NCI-H2081 treated with DMSO at 0.1 percent for 48 hours (cell line): ENCODE results near the gene ZFYVE21.

Experiments
- DNase-seq: peaks from one replicate; lab custom pipeline; 2025; lab: John Stamatoyannopoulos, UW

Gene ZFYVE21

DNA sequence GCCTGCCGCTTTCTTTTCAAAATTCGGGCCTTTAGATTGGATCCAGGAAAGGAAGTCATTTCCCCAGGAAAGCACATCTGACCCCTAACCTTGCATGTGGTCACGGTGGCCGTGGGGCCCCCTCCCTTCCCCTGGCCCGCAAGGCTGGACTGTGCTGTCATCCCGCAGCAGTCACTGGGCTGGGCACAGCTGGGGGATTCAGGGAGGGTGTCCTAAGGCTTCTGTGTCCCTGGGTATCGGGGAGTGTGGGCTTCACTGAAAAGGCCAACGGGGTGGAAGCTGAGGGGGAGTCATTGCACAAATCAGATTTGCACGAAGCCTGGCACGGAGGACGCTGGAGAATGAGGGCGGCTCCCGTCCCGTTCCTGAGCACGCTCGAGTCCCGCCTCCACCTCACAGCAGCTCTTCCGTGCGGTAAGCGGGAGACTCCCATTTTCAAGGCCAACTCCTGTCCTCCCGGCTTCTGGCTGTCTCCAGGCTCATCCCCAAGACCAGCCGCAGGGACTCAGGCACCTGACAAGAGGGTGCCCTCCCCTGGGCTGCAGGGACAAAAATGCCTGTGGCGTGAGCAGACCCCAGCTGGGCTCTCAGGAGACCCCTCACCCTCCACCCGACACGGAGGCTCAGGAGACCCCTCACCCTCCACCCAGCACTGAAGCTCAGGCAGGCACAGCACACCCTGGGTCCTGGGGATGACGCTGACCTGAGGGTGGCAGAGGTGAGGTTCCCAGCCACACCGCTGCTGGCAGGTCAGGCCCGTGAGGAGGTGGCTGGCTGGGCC, 9.9 kb upstream of the ZFYVE21 start:
- no peak for DNase-seq

DNA sequence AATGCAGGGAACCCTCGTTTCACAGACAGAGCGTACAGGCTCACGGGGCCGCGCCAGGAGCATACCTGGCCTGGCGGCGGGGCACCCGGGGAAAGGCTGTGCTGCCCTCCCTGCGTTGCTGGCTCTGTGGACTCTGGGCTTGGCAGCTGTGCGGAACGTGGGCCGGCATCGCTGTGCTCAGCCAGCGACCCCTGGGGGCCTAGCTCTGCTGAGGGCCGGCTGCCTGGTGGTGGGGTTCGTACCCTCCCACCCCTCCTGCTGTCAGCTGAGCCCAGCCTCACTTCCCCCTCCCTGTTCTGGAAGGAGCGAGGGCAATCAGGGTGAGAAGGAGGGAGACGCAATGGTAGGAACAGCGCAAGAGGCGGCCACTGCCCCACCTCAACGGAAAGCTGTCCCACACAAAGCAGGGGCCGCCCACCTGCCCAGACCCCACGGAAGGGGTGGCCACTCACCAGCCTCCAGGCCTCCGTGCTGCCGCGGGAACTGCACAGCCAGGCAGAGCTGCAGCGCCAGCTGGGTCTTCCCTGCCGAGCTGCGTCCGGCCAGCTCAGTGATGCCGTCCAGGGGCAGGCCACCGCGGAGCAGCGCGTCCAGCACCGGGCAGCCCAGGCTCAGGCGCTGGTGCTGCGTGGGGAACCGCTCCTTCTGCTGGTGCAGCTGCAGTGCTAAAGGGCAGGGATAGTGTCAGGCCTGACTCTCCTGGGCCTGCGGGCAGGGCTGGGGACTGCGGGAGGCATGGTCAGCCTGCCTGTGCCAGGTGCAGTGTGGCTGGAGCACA, 8.9 kb upstream of the ZFYVE21 start:
- no peak for DNase-seq

DNA sequence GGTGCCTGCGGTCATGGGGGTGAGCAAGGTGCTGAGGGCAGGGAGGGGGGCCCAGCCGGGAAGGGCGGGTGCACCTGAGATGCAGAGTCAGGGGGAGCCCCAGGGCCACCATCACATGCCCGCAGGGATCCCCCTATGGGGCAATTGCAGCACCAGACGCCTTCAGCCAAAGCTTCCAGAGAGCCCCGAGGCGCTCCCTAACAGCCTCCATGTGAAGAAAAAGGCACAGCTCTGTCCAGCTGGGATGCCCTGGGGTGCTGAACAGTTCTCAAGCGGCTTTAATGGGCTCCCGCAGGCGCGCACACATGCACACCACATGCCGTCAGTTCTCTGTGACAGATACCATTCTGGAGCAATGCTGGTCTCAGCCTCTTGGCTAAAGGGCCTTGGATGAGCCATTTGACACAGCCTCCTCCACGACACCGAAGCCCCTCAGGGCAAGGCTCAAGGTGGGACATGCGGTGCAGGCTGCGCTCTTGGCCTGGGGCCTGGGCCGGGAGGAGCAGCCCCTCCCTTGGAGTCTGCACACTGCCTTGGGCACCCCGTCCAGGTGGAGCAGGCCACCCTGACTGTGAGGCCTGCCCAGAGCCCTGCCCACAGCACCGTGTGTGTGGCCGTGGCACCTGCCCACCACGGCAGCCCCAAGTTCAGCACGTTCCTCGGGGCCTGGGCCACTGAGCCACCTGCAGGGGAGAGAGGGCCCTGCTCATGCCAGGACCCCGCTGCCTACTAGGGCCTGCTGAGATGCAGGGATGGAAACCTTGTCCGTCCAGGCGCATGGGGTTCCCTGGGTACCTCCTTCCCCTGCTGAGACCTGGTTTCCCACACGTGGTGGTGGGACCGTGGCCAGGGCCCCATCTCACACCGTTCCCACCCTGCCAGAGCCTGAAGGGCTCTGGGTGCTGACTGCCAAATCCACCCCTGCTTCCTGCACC, 8.0 kb upstream of the ZFYVE21 start:
- DNase-seq: no peak

DNA sequence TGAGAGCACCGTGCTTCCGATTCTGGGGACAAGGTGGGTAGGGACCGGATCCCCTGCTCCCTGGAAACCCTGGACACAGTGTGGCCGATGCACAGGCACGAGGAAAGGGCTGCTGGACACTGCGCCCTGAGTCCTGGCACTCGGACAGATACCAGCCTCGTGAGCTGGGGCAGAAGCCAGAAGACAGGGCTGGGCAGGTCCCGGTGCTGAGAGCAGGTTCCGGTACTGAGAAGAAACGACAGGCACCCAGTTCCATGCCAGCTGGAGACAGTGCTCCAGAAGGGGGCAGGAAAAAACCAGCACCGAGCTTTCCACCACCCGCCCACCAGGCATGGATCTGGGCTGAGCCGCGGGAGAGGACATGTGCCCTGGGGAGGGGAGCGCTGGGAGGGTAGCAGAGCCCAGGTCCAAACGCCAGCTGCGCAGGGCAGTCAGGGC, 6.8 kb upstream of the ZFYVE21 start:
- no peak for DNase-seq

DNA sequence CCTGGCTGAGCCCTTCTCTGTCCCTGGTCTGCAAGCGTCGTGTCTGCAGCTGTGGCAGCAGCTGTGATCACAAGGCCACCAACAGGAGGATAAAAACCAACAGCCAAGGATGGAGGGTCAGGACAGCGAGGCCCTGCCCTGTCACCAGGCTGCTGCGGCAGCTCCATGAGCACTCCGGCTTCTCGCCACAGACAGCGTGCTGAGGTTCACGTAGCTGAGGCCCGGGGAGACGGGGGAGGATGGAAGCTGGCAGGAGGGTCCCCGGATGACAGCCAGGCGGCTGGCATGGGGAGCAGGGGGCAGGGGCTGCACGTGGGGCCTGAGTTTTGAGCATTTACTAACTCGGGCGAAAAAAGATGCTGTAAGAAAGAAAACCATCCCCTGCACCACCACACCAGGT, 5.8 kb upstream of the ZFYVE21 start:
- DNase-seq: no peak

DNA sequence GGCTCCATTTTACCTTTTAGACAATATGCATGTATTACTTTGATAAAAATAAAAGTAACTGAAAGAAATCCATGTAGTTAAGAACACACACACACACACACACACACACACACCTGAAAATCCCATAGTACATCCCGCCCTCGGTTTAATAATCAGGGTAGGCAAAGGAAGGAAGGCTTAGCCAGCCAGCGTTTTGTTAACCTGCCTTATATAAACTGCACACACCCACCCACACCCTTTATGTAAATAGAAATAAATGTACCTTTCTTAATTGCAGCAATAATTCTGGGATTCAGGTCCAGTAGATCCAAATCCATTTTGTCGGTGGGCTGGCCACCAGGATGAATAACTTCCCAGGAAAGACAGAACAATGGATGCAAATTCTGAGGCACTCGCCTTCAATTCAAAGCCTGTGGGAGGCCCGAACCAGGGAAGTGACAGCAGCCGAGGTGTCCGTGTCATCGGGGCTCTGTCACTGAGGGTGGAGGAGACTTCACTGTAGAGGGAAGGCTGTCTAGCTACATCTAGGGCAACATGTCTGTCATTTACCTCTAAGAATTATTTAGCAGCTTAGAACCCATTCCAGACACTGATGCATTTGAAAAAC, 4.7 kb upstream of the ZFYVE21 start:
- no peak for DNase-seq

DNA sequence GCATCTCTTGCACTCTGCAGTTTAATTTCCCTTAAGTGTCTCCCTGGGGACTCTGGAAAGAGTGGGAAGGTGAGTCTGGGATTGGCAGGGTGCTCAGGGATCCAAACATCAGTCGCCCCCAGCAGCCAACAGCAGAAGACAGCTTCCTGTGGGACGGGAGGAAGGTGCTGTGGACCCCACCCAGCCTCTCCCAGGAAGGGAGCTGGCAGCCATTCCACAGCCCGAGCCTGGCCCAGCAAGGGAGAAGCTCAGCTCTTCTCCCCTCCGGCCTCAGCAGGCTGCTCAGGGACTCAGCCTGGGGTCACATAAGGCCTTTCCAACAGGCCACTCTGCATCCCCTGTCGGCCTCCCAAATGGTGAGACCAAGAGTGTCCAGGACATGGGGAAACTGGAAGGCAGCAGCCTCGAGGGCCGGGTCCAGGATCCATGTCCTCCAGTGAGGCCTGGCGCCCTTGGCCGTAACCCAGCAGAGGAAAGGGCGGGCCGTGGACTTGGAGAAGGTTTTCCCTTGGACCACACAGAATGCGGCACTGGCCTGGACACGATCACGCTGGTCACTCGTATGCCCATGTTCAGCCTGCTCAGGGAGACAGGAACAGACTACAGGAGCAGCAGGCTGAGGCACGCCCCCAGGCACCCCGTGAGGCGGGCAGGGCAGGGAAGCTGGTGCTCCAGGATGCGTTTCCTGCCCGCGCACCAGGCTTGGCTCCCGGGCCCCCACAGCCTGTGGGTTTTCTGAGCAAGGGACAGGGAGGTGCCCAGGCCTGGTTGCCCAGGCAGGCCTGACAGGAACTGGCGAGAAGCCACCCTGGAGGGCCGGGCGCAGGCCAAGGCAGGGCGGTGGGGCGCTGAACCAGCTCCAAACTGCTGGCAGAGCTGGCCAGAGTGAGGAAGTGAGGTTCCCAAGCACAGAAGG, 3.8 kb upstream of the ZFYVE21 start:
- DNase-seq: no peak

DNA sequence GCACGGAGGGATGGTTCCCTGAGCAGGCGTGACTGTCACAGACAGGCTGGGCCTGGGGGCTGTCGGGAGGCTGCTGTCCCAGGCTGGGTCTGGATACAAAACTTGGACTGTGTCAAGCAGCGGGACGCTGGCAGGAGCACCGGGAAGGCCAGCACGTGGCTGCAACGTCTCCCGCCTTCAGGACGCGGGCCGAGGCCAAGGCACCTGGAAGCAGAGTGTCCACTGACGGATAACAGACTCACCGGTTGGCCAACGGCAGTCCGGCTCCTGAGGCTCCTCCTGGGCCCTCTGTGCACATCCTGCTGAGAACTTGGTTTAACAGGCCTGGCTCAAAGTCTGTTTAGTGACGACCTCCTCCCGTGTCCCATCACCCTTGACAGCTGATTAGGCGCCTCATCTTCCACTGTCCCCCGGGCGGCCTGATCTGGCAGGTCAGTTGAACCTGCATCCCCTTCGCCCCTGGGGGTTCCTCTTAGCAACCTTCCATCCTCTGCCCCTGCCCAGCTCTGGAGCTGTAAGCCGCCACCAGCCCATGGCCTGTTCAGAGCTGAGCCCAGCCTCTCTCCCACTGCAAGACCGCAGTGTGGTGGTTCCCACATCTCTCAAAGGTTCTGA, 2.9 kb upstream of the ZFYVE21 start:
- DNase-seq: no peak

DNA sequence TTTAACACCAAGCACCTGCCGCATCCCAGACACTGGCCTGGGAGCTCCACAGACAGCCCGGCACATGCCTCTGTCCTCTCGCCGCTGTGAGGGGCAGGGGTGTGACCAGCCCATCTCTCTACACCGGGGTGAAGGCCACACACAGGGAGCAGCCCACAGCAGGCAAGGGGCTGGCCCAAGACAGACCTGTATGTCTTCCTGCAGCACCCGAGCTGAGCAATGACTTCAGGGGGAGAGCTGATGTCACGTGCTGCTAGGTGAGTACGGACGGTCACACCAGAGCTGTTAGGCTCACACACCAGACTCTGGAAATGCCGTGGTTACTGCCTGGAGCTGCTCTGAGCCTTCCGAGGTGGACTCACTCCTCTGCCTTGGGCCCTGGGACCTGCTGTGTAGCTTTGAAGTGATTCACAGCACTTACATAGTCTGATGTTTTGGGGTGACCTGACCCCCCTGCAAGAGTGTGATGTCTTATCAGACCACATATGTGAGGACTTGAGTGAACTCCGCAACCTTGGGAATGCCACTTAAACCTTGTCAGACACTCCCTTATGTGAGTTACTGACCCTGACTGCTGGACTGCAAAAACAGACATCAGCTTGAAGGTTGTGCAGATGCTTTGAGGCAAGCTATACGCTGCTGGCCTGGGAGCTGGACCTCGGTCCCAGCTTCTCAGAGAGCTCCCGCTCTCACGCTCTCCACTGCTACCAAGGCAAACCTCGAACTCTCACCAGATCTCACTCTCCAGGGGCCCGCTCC, 2.1 kb upstream of the ZFYVE21 start:
- DNase-seq: no peak

DNA sequence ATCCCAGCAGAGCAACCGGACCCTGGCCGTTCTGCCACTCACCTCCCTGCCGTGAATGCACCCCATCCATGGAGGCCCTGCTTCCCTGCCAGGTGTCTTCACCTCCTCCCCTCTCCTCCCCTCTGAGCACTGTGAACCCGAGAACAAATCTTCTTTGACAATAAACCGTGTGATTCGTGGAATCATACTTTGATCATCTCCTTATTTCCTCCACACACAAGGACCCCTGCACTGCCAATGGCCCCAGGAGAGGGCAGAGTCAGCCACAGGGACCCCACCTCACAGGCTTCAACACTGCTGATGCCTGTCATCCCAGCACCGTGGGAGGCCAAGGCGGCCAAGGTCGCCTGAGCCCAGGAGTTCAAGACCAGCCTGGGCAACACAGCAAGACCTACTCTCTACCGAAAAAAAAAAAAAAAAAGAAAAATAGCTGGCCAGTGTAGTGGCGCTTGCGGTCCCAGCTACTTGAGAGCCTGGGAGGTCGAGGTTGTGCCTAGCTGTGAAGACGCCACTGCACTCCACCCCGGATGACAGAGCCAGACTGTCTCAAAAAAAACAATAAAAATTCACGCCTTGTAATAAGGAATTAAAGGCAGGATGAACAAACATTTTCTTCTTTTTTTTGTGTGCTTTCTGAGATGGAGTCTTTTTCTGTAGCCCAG, 1.4 kb upstream of the ZFYVE21 start:
- no peak for DNase-seq

DNA sequence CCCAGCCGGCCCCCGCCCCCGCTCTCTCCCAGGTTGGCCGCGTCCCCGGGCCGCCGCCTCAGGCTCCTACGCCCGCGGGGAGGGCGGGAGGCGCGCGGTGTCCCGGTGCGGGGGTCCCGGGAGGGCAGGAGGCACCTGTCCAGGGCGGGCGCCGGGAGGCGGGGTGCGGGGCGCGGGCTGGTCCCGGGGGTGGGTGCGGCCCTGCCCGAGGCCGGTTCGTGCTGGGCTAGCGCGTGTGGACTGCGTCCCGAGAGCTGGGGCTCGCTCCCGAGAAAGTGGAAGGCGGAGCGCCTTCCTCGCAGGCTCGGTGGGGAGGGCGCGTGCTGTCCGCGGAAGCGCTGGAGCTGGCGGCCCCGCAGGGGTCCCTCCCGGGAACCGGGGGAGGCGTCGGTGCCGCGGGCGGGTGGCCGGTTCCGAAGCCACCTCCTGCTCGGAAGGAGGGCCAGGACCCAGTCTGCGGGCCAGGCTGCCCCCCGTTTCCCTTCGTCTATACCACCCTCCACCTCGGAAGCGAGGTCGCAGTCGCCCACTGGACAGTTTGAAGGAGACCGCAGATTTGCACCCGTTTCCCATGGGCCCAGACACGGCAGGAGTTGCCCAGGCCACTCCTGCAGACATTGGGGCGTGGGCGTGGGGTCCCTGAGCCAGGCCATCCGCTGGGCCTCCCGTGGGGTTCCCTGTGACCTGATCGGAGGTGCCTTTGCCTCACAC, 636 bp downstream of the ZFYVE21 start:
- no peak for DNase-seq

DNA sequence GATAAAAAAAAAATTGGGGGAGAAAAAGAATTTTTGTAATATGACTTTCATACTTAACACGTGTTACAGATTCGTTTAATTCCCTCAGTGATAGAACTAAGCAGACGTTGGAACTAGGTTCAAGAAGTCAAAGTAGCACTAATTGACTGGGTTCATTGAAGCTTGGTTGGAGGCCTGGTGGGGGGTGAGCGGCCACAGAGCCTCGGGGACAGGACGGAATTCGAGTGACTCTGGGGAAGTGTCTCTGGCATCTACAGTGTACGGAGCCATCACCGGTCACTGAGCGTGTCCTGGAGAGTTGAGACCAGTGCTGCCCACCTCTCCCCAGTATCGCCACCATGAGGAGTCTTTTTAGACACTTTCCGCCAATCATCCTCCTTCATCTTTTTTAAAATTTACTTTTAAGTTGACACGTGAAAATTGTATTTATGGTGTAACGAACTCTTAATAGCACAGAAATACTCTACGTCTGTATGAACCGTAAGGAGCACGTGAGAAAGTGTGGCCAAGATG, 1.3 kb downstream of the ZFYVE21 start:
- DNase-seq: no peak

DNA sequence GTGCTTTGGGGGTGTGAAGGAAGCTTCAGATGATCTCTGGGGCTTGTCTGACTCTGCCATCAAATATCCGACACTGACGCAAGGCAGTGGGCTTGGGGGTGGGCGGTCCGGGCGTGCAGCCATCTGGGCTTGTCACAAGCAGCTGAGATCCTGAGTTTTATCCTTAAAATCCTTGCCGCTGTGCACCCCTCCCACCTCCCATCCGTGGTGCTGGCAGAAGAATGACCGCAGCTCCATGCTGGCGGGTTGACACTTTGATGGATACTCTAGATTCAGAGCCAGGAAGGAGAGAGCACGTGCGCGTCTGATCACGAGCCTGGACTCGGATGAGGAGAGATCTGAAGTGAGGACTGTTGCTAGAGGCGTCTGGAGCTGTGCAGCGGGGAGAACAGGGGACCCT, 3.0 kb downstream of the ZFYVE21 start:
- DNase-seq: no peak

DNA sequence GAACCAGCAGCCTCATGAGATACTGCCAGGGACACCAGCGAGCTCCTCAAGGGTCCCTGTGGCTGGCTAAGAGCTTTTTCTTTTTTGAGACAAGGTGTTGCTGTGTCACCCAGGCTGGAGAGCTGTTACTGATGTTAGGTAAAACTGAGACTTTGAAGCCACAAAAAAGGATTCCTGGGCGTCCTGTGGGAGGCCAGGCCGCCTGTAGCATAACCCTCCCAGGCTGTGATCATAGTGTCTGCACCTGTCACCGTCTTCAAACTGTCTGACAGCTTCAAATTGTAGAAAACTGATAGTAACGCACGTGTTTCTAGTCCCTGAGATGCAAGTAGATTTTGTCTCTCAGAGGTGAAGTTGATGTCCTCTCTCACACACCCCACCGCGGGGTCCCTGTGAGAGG, 4.1 kb downstream of the ZFYVE21 start:
- no peak for DNase-seq

DNA sequence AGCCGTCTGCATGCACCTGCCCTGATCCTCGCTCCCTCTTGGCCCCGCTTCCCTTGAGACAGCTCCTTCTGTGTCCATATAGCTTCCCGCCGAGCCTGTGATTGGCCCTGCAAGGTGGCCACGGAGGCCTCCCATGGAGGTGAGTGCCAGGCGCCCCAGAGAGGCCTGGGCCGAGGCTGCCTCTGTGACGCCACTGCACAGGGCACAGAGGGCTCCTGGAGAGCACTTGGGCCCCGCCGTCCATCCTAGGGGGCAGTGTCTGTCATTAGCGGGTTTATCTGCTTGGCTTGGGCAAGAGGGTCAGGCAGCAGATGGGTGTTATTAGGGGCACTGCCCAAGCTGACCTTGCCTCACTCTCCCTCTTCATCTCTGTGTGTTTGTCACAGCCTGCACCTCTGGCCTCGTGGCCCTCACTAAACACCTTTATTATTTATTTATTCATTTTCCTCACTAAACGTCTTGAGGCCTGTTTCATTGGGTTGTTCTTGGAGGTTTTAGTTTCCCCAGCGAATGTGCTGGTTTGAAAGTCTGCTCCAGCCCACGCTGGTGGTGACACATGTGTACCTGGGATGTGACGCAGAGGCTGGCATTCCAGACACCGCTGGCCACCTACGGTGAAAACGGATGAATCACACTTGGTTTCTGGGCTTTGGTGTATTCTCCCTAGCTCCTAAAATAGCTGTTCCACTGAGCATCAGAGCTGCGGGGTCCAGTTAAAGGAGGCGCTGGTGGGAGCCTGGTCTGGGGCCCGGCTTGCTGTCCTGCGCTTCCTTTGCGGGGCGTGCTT, 5.9 kb downstream of the ZFYVE21 start:
- no peak for DNase-seq

DNA sequence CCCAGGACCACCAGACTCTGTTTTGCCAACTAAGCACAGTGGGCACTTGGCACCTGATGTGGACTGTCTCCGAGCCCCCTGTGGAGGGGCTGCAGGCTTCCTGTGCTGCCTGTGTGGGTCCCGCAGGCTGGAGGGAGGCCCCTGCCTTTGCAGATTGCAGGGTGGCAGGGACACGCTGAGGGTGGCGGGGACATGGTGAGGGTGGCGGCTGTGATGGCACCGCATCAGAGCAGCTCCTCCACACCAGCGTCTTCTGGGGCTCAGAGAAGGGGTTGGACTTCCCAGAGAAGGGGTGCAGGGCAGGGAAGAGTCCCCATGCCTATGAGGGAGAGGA, 8.1 kb downstream of the ZFYVE21 start:
- DNase-seq: no peak

DNA sequence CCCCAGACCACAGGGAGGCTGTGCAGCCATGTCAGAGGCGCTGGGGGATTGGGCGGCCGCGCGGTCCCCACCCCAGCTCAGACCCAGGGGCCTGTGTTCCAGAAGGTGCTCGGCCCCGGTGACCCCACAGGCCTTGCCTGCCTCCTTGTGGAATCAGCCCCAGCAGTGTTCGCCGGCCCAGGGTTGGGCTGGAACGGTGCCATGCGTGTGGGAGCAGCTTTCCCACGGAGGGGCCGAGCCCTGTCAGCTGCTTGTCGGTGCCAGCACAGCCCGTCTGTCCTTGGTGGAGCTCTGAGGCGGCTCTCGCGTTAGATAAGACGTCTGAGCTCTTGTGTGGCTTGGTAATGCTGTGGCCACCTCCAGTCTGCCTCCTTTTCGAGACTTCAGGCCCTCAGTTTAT, 8.5 kb downstream of the ZFYVE21 start:
- no peak for DNase-seq
